ENCODE data around the gene LOXHD1. TPM values are rescaled to one million over a fixed set of nuclear protein-coding genes. Genes with fewer than 3 reads are reported as not detected.

Gene LOXHD1
- total and polyA plus RNA-seq, 2 donors (not counting 1 experiment from before 2014, with no cell fraction given), result not detected

DNA sequence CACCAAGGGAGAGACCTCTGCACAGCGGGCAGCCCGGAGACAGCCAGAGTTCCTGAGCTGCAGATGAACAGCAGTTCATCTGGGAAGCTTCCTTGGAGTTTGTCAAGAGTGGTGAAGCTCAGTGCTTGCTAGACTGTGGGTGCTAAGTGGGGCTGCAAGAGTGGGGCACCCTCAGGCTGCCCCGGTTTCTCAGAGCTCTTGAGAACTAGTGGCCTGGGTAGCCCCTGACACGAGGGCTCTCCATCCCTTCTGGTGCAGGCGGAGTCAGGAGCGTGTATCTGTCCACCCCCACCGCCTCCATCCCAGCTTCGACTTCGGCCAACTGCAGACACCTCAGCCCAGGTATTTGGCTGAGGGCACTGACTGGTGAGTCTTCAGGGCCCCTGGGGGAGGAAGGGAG, 222.0 kb downstream of the LOXHD1 start:
- H3K4me3 ChIP-seq (ENCODE audit: control extremely low read depth in 1 of 5, extremely low read depth in 1 of 5, insufficient read depth in 1 of 5, low read depth in 2 of 5, low read length in 4 of 5), result no peak overlapping the region
- H3K36me3 ChIP-seq (replicated peaks in 1 of 2; ENCODE audit: control extremely low read depth in 1 of 2, control insufficient read depth in 1 of 2, extremely low read depth in 1 of 2, insufficient read depth in 2 of 2, low read length in 1 of 2), result no peaks in the 10 kb centered on the region
- H4K20me1 ChIP-seq (ENCODE audit: control insufficient read depth, insufficient read depth, low read length, poor library complexity, severe bottlenecking), result no peaks in the 10 kb centered on the region
- no peak overlapping the region for H3K9ac ChIP-seq (ENCODE audit: low read length)
- H3K9me3 ChIP-seq (ENCODE audit: control extremely low read depth in 1 of 3, control insufficient read depth in 2 of 3, insufficient read depth in 1 of 3, low read length in 2 of 3), result no peaks in the 10 kb centered on the region
- intact Hi-C loops (cut with micrococcal nuclease), result no loop called here
- no peaks in the 10 kb centered on the region for H3K4me1 Mint-ChIP-seq
- H3K27me3 Mint-ChIP-seq, result peaks cover 28% of the 10 kb centered on the region
- POLR2A ChIA-PET, result interaction anchor here (1.2 kb wide), 1 partner anchor 22 kb away, joined by 4 read pairs; no protein-coding TSS in a partner anchor
- no peak overlapping the region for H2AFZ ChIP-seq (ENCODE audit: insufficient read depth, low read depth, low read length, poor library complexity, severe bottlenecking)
- H3K27ac Mint-ChIP-seq, result no peak overlapping the region
- H3K79me2 ChIP-seq (ENCODE audit: control insufficient read depth, insufficient read depth, low read length), result no peaks in the 10 kb centered on the region
- no peak overlapping the region for H3K27ac ChIP-seq (ENCODE audit: low read length in 2 of 2)
- peaks cover 0 to 15% (median 2%) of the 10 kb centered on the region in 4 experiments for H3K27me3 ChIP-seq (replicated peaks in 1 of 4; ENCODE audit: control extremely low read depth in 1 of 4, control insufficient read depth in 3 of 4, insufficient read depth in 4 of 4, low read length in 3 of 4)
- H3K4me2 ChIP-seq (replicated peaks; ENCODE audit: low read depth, low read length, poor library complexity, severe bottlenecking), result no peak overlapping the region
- H3K4me3 Mint-ChIP-seq, result no peak overlapping the region
- WGBS (ENCODE audit: insufficient coverage), result 90% methylated on average over 7 of the region's 9 CpGs
- H3K9me3 Mint-ChIP-seq (ENCODE audit: insufficient read depth), result no peaks in the 10 kb centered on the region
- CTCF ChIA-PET, result no interaction called here
- no peak for TF ChIP-seq EZH2 (IDR thresholded peaks at IDR 0.05; ENCODE audit: borderline replicate concordance, insufficient read depth, low read depth, low read length, poor library complexity, severe bottlenecking)
- TF ChIP-seq, protein P1, sequence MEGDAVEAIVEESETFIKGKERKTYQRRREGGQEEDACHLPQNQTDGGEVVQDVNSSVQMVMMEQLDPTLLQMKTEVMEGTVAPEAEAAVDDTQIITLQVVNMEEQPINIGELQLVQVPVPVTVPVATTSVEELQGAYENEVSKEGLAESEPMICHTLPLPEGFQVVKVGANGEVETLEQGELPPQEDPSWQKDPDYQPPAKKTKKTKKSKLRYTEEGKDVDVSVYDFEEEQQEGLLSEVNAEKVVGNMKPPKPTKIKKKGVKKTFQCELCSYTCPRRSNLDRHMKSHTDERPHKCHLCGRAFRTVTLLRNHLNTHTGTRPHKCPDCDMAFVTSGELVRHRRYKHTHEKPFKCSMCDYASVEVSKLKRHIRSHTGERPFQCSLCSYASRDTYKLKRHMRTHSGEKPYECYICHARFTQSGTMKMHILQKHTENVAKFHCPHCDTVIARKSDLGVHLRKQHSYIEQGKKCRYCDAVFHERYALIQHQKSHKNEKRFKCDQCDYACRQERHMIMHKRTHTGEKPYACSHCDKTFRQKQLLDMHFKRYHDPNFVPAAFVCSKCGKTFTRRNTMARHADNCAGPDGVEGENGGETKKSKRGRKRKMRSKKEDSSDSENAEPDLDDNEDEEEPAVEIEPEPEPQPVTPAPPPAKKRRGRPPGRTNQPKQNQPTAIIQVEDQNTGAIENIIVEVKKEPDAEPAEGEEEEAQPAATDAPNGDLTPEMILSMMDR (IDR thresholded peaks at IDR 0.05), result no peak
- no peaks in the 10 kb centered on the region for H3K4me1 ChIP-seq (ENCODE audit: control insufficient read depth in 2 of 2, insufficient read depth in 2 of 2, low read length in 2 of 2)
- DNase-seq, result no peak
- ATAC-seq (ENCODE audit: low read depth), result no peak

DNA sequence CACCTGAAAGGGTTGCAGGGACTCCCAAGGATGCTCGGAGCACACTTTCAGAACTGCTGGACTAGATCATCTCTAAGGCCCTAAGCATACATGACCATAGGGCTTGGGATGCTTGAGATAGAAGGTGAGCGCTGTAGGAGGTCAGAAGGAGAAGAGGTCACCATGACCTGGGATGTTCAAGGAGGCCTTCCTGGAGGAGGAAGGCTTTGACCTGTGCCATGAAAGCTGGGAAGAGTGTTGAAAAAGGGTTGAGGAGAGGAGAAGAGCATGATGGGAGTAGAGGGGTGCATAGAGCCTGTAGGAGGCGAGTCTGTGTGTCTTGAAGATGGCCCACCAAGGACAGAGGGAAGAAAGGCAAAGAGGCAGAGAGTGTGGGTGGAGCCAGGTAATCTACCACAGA, 222.4 kb downstream of the LOXHD1 start:
- TF ChIP-seq, protein P1 (IDR thresholded peaks at IDR 0.05), result no peak
- no peak for TF ChIP-seq EZH2 (IDR thresholded peaks at IDR 0.05; ENCODE audit: borderline replicate concordance, insufficient read depth, low read depth, low read length, poor library complexity, severe bottlenecking)
- ATAC-seq (ENCODE audit: low read depth) (no peak), DNase-seq (no peak)
- Histone ChIP-seq H3K9me3 (ENCODE audit: control extremely low read depth in 1 of 3, control insufficient read depth in 2 of 3, insufficient read depth in 1 of 3, low read length in 2 of 3) (no peaks in the 10 kb centered on the region), H3K4me1 (ENCODE audit: control insufficient read depth in 2 of 2, insufficient read depth in 2 of 2, low read length in 2 of 2) (no peaks in the 10 kb centered on the region), H3K4me3 (ENCODE audit: control extremely low read depth in 1 of 5, extremely low read depth in 1 of 5, insufficient read depth in 1 of 5, low read depth in 2 of 5, low read length in 4 of 5) (no peak overlapping the region), H3K9ac (ENCODE audit: low read length) (no peak overlapping the region), H2AFZ (ENCODE audit: insufficient read depth, low read depth, low read length, poor library complexity, severe bottlenecking) (no peak overlapping the region), H3K27me3 (replicated peaks in 1 of 4; ENCODE audit: control extremely low read depth in 1 of 4, control insufficient read depth in 3 of 4, insufficient read depth in 4 of 4, low read length in 3 of 4) (peaks cover 0 to 15% (median 2%) of the 10 kb centered on the region in 4 experiments), H3K4me2 (replicated peaks; ENCODE audit: low read depth, low read length, poor library complexity, severe bottlenecking) (no peak overlapping the region), H3K27ac (ENCODE audit: low read length in 2 of 2) (no peak overlapping the region), H3K36me3 (replicated peaks in 1 of 2; ENCODE audit: control extremely low read depth in 1 of 2, control insufficient read depth in 1 of 2, extremely low read depth in 1 of 2, insufficient read depth in 2 of 2, low read length in 1 of 2) (no peaks in the 10 kb centered on the region), H4K20me1 (ENCODE audit: control insufficient read depth, insufficient read depth, low read length, poor library complexity, severe bottlenecking) (no peaks in the 10 kb centered on the region), H3K79me2 (ENCODE audit: control insufficient read depth, insufficient read depth, low read length) (no peaks in the 10 kb centered on the region)
- Mint-ChIP-seq H3K4me3 (no peak overlapping the region), H3K27me3 (peaks cover 28% of the 10 kb centered on the region), H3K9me3 (ENCODE audit: insufficient read depth) (no peaks in the 10 kb centered on the region), H3K4me1 (no peaks in the 10 kb centered on the region), H3K27ac (no peak overlapping the region)
- POLR2A ChIA-PET, result interaction anchor here (1.2 kb wide), 1 partner anchor 21 kb away, joined by 4 read pairs; no protein-coding TSS in a partner anchor
- CTCF ChIA-PET, result no interaction called here
- intact Hi-C loops (cut with micrococcal nuclease), result no loop called here
- WGBS (ENCODE audit: insufficient coverage), result 94% methylated on average over 3 of the region's 3 CpGs

Data from B cell (primary cell).